Mammary microvascular endothelial cell (primary cell): Measurements from ENCODE around the gene SERPINA7. TPM values are rescaled to one million over a fixed set of nuclear protein-coding genes. Genes with fewer than 3 reads are reported as not detected.

Experiments
- total RNA-seq: library from RNA; depleted of rRNA; stranded (reverse); fragments of >200 nt; gene quantifications from 2 replicates; pipeline ENCODE4 v1.2.3, GENCODE V29; 2015

SERPINA7 gene
- total RNA-seq = not detected in 2 replicates

DNA sequence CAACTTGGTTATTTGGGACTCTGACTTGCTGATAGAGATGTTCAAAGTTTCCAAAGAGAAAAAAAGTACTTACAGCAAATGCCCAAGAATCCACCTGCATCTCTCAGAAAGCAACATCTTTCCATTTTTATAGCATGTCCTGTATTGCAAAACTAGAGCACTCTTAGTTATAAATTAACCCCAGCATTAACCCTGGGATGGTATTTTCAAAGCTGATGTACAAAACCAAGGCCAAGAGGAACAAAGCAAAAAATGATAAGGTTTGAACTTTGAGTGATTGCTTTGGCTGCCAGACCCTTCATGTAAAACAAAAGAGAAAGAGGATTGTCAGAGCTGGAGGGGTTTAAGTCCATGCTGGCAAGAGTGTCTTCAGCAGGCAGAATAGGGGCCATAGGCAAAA lies at the start of gene SERPINA7:
Gene SERPINA7, minus strand, starts transcription at position 103 of the 400 bp plus-strand sequence. CDS start 1,669 bp downstream, outside the sequence.

Other genes with a start within 250 kb of the SERPINA7 start
- gene NRK, start 216.2 kb downstream of the SERPINA7 start, total RNA-seq = 0.07 and 0.10 TPM in 2 replicates
- gene PWWP3B, start 129.6 kb upstream of the SERPINA7 start, total RNA-seq = not detected in 2 replicates